Measurements from ENCODE around the gene HTR3E. TPM values are rescaled to one million over a fixed set of nuclear protein-coding genes. Genes with fewer than 3 reads are reported as not detected.
A peak's percentile ranks its signal among the peaks of the same experiment; 100 is the strongest.

HTR3E gene
- total RNA-seq, 4 donors from 2014 or later: not detected

DNA sequence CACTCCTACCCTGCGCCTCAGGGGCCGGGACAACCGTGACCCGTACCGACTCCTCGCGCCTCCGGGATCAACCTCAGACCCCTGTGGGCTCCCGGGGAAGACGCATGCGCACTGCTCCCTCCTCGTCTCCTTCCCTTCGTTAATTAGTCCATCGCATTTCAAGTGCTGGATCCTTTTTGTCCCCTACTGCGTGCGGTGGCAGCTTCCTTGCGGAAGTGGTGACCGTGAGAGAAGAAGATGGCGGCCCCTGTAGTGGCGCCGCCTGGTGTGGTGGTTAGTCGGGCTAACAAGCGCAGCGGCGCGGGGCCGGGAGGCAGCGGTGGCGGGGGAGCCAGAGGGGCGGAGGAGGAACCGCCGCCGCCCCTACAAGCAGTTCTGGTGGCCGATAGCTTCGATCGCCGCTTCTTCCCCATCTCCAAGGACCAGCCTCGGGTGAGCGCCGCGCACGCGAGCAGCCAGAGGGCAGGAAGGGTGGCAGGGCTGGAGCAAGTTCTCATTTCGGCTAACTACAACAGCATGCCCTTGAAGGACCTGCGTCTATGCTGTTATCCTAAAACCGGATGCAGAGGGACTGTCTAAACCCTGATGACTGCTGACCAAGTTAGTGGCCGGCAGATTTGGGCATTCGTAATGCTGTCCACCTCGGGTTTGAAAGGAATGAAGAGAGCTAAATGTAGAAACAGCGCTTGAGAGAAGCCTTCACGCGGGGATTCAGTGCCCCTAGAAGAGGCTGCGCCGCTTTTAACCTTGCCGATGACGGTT is 38.5 kb downstream of the HTR3E start, which contains the start of gene EIF2B5:
Gene EIF2B5 (plus strand): TSS at position 210 of the 762 bp plus-strand sequence. CDS start 28 bp downstream, at position 238.
- H3K4me3 ChIP-seq: peak within 1 kb of the TSS; percentile 67 to 93
- peak; percentile 88 to 91 for DNase-seq
- H3K27ac ChIP-seq: peak within 1 kb of the TSS; percentile 86 to 94
- no peaks in the 10 kb centered on the region for H3K4me1 ChIP-seq
- H3K9me3 ChIP-seq: no peaks in the 10 kb centered on the region
- H3K27me3 ChIP-seq: no peaks in the 10 kb centered on the region
- peak; percentile 30 to 62 for TF ChIP-seq POLR2A (IDR thresholded peaks at IDR 0.05)
- TF ChIP-seq, protein P1, sequence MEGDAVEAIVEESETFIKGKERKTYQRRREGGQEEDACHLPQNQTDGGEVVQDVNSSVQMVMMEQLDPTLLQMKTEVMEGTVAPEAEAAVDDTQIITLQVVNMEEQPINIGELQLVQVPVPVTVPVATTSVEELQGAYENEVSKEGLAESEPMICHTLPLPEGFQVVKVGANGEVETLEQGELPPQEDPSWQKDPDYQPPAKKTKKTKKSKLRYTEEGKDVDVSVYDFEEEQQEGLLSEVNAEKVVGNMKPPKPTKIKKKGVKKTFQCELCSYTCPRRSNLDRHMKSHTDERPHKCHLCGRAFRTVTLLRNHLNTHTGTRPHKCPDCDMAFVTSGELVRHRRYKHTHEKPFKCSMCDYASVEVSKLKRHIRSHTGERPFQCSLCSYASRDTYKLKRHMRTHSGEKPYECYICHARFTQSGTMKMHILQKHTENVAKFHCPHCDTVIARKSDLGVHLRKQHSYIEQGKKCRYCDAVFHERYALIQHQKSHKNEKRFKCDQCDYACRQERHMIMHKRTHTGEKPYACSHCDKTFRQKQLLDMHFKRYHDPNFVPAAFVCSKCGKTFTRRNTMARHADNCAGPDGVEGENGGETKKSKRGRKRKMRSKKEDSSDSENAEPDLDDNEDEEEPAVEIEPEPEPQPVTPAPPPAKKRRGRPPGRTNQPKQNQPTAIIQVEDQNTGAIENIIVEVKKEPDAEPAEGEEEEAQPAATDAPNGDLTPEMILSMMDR (IDR thresholded peaks at IDR 0.05): peak; percentile 46 to 73 (median 61)
- intact Hi-C loops (cut with DNase I; ENCODE audit: low total_unique reads): no loop called here
- no peaks in the 10 kb centered on the region for H3K36me3 ChIP-seq

DNA sequence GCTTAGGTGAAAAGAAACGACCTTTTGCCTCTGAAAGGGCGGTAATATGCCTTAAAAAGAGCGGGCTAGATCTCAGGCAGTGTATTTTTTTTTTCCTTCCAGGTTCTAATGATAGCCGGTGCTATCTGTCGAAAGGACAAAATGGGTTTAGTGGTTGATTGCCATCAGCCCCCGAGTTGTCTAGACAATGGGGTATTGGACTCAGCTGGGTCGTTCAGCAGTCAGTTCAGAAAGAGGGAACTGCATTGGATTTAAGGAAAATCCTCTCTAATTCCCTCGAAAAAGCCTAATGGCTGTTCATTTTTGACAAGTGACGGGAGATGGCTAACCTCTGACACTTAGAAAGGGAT is 39.0 kb downstream of the HTR3E start:
- no peaks in the 10 kb centered on the region for H3K36me3 ChIP-seq
- H3K27ac ChIP-seq: peak overlapping the region; percentile 86 to 94
- H3K9me3 ChIP-seq: no peaks in the 10 kb centered on the region
- intact Hi-C loops (cut with DNase I; ENCODE audit: low total_unique reads): no loop called here
- H3K4me1 ChIP-seq: no peaks in the 10 kb centered on the region
- H3K4me3 ChIP-seq: peak overlapping the region; percentile 67 to 93
- no peaks in the 10 kb centered on the region for H3K27me3 ChIP-seq
- no peak for DNase-seq
- no peak for TF ChIP-seq POLR2A (IDR thresholded peaks at IDR 0.05)
- TF ChIP-seq, protein P1 (IDR thresholded peaks at IDR 0.05): no peak

DNA sequence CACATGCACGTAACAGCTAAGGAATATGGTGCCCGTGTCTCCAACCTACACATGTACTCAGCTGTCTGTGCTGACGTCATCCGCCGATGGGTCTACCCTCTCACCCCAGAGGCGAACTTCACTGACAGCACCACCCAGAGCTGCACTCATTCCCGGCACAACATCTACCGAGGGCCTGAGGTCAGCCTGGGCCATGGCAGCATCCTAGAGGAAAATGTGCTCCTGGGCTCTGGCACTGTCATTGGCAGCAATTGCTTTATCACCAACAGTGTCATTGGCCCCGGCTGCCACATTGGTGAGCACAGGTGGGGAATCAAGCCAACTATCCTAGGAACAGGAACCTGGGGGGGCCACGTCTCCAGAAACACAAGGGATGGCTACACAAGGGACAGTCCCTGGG is 43.6 kb downstream of the HTR3E start:
- no peak for DNase-seq
- no peaks in the 10 kb centered on the region for H3K36me3 ChIP-seq
- intact Hi-C loops (cut with DNase I; ENCODE audit: low total_unique reads): no loop called here
- H3K27me3 ChIP-seq: no peaks in the 10 kb centered on the region
- H3K27ac ChIP-seq: no peak overlapping the region
- TF ChIP-seq, protein P1 (IDR thresholded peaks at IDR 0.05): no peak
- no peak for TF ChIP-seq POLR2A (IDR thresholded peaks at IDR 0.05)
- H3K9me3 ChIP-seq: no peaks in the 10 kb centered on the region
- H3K4me1 ChIP-seq: no peaks in the 10 kb centered on the region
- no peak overlapping the region for H3K4me3 ChIP-seq

DNA sequence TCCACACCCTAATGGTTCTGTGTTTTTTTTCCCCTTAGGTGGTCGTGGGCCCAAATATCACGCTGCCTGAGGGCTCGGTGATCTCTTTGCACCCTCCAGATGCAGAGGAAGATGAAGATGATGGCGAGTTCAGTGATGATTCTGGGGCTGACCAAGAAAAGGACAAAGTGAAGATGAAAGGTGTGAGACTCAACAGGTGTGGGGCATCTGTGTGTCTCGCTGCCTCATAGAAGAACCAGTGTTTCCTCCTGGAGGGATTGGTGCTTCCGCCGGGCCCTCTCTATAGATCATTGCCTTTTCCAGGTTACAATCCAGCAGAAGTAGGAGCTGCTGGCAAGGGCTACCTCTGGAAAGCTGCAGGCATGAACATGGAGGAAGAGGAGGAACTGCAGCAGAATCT is 45.3 kb downstream of the HTR3E start:
- no peak for TF ChIP-seq POLR2A (IDR thresholded peaks at IDR 0.05)
- TF ChIP-seq, protein P1 (IDR thresholded peaks at IDR 0.05): no peak
- Histone ChIP-seq H3K27ac (no peak overlapping the region), H3K4me3 (no peak overlapping the region), H3K9me3 (no peaks in the 10 kb centered on the region), H3K4me1 (no peaks in the 10 kb centered on the region), H3K36me3 (no peaks in the 10 kb centered on the region), H3K27me3 (no peaks in the 10 kb centered on the region)
- DNase-seq: no peak
- intact Hi-C loops (cut with DNase I; ENCODE audit: low total_unique reads): no loop called here

DNA sequence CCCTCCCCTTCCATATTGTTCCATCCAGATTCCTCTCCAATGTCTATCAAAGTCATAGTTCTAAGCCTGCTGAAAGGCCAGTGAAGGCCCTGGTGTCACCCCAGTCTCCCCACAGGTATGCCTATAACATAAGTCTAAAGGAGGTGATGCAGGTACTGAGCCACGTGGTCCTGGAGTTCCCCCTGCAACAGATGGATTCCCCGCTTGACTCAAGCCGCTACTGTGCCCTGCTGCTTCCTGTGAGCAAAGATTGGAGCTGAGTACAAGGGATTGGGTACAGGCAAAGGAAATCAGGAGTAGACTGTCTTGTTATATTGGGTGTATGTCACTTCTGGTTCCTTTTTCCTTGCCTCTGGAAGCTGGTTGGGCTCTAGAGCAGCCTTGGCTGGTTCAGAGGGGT is 46.5 kb downstream of the HTR3E start:
- intact Hi-C loops (cut with DNase I; ENCODE audit: low total_unique reads): no loop called here
- Histone ChIP-seq H3K27ac (no peak overlapping the region), H3K36me3 (no peaks in the 10 kb centered on the region), H3K27me3 (no peaks in the 10 kb centered on the region), H3K4me3 (no peak overlapping the region), H3K9me3 (no peaks in the 10 kb centered on the region), H3K4me1 (no peaks in the 10 kb centered on the region)
- DNase-seq: no peak
- no peak for TF ChIP-seq POLR2A (IDR thresholded peaks at IDR 0.05)
- TF ChIP-seq, protein P1 (IDR thresholded peaks at IDR 0.05): no peak
